ENCODE measurements around the gene TMEM179.

DNA sequence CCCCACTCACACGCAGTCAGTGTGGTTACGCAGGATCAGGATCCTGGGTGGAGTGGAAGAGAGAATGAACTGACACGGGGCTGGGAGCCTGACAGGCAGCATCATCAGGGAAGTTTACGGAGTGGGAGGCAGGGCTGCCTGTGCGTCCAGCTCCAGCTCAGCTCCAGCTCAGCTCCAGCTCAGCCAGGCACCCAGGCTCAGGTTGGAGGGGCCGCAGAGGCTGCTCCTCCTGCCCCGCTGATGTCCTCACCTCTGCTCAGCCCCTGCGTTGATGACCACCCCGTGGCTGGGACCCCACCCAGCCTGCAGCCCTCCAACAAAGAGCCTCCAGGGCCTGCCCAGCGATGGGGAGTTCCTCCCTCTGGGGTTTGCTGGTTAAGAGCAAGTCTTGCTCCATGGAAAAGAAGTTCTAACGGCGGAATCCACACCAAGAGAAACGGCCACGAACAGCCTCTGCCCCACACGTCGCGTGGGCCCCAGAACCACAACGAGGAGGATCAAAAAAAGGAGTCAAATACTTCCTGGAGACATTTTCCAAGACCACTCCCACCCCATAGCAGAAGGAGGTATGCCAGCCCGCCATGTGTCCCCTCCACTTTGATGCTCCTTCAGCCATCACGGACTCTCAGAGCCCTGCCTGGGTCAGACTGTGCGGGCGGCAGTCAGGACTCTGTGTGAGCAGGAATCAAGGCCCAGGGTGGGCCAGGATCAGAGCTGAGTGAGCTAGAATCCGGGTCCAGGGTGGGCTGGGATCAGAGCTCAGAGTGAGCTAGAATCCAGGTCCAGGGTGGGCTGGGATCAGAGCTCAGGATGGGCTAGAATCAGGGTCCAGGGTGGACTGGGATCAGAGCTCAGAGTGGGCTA, 42.7 kb downstream of the TMEM179 start:
- no peak for TF ChIP-seq POLR2A (IDR thresholded peaks at IDR 0.05)
- TF ChIP-seq, protein P1, sequence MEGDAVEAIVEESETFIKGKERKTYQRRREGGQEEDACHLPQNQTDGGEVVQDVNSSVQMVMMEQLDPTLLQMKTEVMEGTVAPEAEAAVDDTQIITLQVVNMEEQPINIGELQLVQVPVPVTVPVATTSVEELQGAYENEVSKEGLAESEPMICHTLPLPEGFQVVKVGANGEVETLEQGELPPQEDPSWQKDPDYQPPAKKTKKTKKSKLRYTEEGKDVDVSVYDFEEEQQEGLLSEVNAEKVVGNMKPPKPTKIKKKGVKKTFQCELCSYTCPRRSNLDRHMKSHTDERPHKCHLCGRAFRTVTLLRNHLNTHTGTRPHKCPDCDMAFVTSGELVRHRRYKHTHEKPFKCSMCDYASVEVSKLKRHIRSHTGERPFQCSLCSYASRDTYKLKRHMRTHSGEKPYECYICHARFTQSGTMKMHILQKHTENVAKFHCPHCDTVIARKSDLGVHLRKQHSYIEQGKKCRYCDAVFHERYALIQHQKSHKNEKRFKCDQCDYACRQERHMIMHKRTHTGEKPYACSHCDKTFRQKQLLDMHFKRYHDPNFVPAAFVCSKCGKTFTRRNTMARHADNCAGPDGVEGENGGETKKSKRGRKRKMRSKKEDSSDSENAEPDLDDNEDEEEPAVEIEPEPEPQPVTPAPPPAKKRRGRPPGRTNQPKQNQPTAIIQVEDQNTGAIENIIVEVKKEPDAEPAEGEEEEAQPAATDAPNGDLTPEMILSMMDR (IDR thresholded peaks at IDR 0.05) = no peak

Data from ovary (tissue), 3 donors.